Erythroblast (primary cell): ENCODE results near the gene EXOSC1.

ENCODE experiments used
- DNase-seq, 2 experiments: peaks; one replicate each; lab custom pipeline; 2025; lab: John Stamatoyannopoulos, UW
- GATA1 ChIP-seq: IDR thresholded peaks from 2 replicates; pipeline ENCODE4 v1.6.1; 2011; ENCODE audit warnings: low read depth, mild to moderate bottlenecking, control low read depth, low read length, moderate library complexity
- POLR2A ChIP-seq: IDR thresholded peaks from 2 replicates; pipeline ENCODE4 v1.6.1; 2011; ENCODE audit warnings: mild to moderate bottlenecking, low read length

The EXOSC1 gene

GRCh38 chr10:97468162-97468561 lies 22.4 kb upstream of the EXOSC1 start:
- TF ChIP-seq GATA1 = no peak
- TF ChIP-seq POLR2A = no peak
- no peak for DNase-seq

- no peak for DNase-seq
- TF ChIP-seq GATA1 = no peak
- no peak for TF ChIP-seq POLR2A
These were observed 20.9 kb upstream of the EXOSC1 start for GRCh38 chr10:97466755-97467154.

GRCh38 chr10:97465982-97466381 lies 20.2 kb upstream of the EXOSC1 start:
- DNase-seq = no peak
- TF ChIP-seq GATA1 = no peak

- TF ChIP-seq POLR2A = no peak
- no peak for DNase-seq
These were observed 18.4 kb upstream of the EXOSC1 start for GRCh38 chr10:97464226-97464625.

- peak; percentile 37 to 68 for DNase-seq
These were observed 17.7 kb upstream of the EXOSC1 start for GRCh38 chr10:97463363-97464132.

GRCh38 chr10:97462309-97462708 lies 16.5 kb upstream of the EXOSC1 start:
- TF ChIP-seq GATA1 (no peak), POLR2A (no peak)
- DNase-seq = no peak

More at GRCh38 chr10:97463363-97464132, 17.7 kb upstream of the EXOSC1 start:
- TF ChIP-seq GATA1 (no peak), POLR2A (no peak)

GRCh38 chr10:97459933-97460332 lies 14.1 kb upstream of the EXOSC1 start:
- TF ChIP-seq POLR2A (no peak), GATA1 (no peak)
- DNase-seq = no peak

GRCh38 chr10:97459111-97459510 lies 13.3 kb upstream of the EXOSC1 start:
- DNase-seq = no peak
- no peak for TF ChIP-seq GATA1
- TF ChIP-seq POLR2A = no peak

GRCh38 chr10:97456686-97457065 lies 10.9 kb upstream of the EXOSC1 start:
- DNase-seq = no peak
- TF ChIP-seq POLR2A (no peak), GATA1 (no peak)

GRCh38 chr10:97456034-97456685 lies 10.4 kb upstream of the EXOSC1 start:
- TF ChIP-seq GATA1 = no peak
- TF ChIP-seq POLR2A = no peak
- DNase-seq = no peak

- TF ChIP-seq GATA1 (no peak), POLR2A (no peak)
- peak; percentile 17 to 50 for DNase-seq
These were observed 8.7 kb upstream of the EXOSC1 start for GRCh38 chr10:97454330-97455036.

- no peak for DNase-seq
- TF ChIP-seq POLR2A = no peak
- no peak for TF ChIP-seq GATA1
These were observed 6.5 kb upstream of the EXOSC1 start for GRCh38 chr10:97452352-97452751.

GRCh38 chr10:97451605-97452004 lies 5.8 kb upstream of the EXOSC1 start:
- DNase-seq = no peak
- TF ChIP-seq GATA1 (no peak), POLR2A (no peak)

- TF ChIP-seq GATA1 = no peak
- TF ChIP-seq POLR2A = no peak
- no peak for DNase-seq
These were observed 5.0 kb upstream of the EXOSC1 start for GRCh38 chr10:97450828-97451227.
